Urinary bladder (tissue), 4 donors: ENCODE measurements around the gene CYP4F22. TPM values are rescaled to one million over a fixed set of nuclear protein-coding genes. Genes with fewer than 3 reads are reported as not detected.
A peak's percentile ranks its signal among the peaks of the same experiment; 100 is the strongest.

Experiments used
- DNase-seq: peaks from one replicate; pipeline ENCODE4 v3.0.0-alpha.2; 2015; ENCODE audit errors: extremely low spot score
- H3K27ac ChIP-seq: one replicate; pipeline ENCODE4 v1.5.1; 2013; ENCODE audit warnings: low read depth, mild to moderate bottlenecking, moderate library complexity
- H3K36me3 ChIP-seq: one replicate; pipeline ENCODE4 v1.6.1; 2013; ENCODE audit warnings: mild to moderate bottlenecking, moderate library complexity; ENCODE audit not compliant: insufficient read depth
- H3K4me1 ChIP-seq: one replicate; pipeline ENCODE4 v1.6.1; 2013; ENCODE audit warnings: mild to moderate bottlenecking, moderate library complexity; ENCODE audit not compliant: insufficient read depth
- H3K4me3 ChIP-seq: one replicate; pipeline ENCODE4 v1.5.1; 2013; ENCODE audit warnings: low read depth, low read length
- WGBS: extraction: QIAGEN DNeasy Blood & Tissue Kit; methylation state at CpG from one replicate; pipeline ENCODE4 v1.1.7; 2013; 5-methylcytosine and 5-hydroxymethylcytosine counted together
- polyA plus RNA-seq: library from polyadenylated mRNA; stranded (reverse); fragments of 200-250 nt; gene quantifications from one replicate; pipeline ENCODE4 v1.2.3, GENCODE V29; 2013
- total RNA-seq: library from RNA; depleted of rRNA; stranded (reverse); fragments of >200 nt; gene quantifications from one replicate; pipeline ENCODE4 v1.2.3, GENCODE V29; 2014
- donor health status: healthy with polysubstance abuse.
- donor health status: healthy.

The CYP4F22 gene
- total and polyA plus RNA-seq, 2 donors: 2.4 to 2.6 TPM

DNA sequence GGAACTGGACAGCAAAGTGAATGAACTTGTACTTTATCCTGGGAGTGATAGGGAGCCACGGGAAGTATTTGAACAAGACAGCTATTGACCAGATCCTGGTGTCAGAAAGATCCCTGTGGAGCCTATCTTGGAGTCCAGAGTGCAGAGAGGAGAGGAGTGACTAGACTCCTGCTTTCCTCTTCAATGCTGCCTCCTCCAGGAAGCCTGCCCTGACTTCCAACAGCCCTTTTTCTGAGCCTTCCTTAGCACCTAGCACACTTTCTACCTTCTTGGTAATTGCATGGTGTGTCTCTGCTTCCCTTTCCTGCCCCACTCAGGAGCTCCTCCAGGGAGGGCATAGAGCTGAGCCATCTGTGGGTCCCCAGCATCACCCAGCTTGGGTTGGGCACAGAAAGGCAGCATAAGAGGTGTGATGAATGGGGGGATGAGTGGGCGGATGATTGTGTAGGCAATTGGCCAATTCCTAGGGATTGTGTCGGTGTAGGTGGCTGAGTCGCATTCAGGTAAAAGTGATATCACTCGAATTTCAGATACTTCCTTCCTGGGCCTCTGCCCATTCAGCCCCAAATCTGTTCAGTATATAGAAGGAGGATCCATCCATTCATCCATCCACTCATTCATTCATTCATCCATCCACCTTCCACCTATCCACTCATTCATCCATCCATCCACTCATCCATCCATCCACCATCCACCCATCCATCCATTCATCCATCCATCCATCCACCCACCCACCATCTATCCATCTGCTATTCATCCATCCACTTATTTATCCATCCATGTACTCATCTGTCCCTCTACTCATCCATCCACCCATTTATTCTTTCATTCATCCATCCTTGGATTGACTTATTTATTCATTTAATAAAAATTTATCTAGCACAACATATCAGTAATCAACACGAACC, 26.9 kb downstream of the CYP4F22 start:
- H3K4me1 ChIP-seq: no peaks in the 10 kb centered on the region
- H3K36me3 ChIP-seq: no peaks in the 10 kb centered on the region
- 64% methylated on average over 6 of the region's 6 CpGs for WGBS
- no peak overlapping the region for H3K4me3 ChIP-seq
- DNase-seq: no peak
- no peak overlapping the region for H3K27ac ChIP-seq

DNA sequence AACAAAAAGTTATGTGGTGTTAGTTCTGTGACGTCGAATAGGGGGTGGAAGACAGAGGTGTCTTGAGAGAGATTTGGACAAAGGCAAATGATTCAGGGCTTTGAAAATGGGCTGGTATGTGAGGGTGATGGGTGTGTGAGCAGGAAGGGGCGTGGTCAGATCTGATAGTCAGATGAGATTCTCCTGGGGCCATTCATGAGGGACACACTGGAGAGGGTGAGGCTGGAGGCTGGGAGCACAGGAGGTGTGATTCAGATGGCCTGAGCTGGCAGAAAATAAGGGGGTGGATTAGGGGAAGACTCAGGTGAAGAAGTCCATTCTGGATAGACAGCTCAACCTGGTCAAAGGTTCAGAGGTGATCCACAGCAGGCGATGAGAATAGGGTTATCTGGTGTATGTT, 28.0 kb downstream of the CYP4F22 start:
- WGBS: 59% methylated on average over 4 of the region's 4 CpGs
- Histone ChIP-seq H3K4me1 (no peaks in the 10 kb centered on the region), H3K4me3 (no peak overlapping the region), H3K27ac (no peak overlapping the region), H3K36me3 (no peaks in the 10 kb centered on the region)
- DNase-seq: no peak

DNA sequence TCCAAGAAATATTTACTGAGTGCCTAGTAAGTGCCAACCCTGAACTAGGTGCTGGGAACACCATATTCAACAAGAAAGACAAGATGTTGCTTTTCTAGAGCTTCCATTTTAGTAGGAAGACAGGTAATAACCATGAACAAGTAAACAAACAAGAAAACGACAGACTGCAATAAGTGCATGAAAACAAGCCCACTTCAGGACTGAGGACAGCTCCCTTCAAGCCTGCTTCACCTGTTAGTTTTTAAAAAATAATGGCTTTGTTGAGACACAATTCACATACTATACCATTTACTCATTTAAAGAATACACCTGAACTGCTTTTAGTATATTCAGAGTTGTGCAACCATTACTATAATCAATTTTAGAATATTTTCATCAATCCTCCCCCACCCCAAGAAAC, 30.4 kb downstream of the CYP4F22 start:
- Histone ChIP-seq H3K27ac (no peak overlapping the region), H3K36me3 (no peaks in the 10 kb centered on the region), H3K4me3 (no peak overlapping the region), H3K4me1 (no peaks in the 10 kb centered on the region)
- DNase-seq: no peak
- 40% methylated on average over 1 of the region's 1 CpG for WGBS

DNA sequence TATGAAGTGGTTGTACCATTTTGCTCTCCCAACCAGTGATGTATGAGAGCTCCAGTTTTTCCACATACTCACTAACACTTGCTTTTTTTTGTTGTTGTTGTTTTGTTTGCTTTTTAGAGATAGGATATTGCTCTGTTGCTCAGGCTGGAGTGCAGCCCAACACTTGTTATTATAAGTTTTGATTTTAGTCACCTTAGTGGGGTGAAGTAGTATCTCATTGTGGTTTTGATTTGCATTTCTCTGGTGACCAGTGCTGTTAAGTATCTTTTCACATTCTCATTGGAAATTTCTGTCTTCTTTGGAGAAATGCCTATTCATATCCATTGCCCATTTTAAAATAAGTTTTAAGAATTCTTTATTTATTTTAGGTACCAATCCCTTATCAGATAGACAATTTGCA, 31.3 kb downstream of the CYP4F22 start:
- Histone ChIP-seq H3K27ac (no peak overlapping the region), H3K36me3 (no peaks in the 10 kb centered on the region), H3K4me1 (no peaks in the 10 kb centered on the region), H3K4me3 (no peak overlapping the region)
- DNase-seq: no peak

DNA sequence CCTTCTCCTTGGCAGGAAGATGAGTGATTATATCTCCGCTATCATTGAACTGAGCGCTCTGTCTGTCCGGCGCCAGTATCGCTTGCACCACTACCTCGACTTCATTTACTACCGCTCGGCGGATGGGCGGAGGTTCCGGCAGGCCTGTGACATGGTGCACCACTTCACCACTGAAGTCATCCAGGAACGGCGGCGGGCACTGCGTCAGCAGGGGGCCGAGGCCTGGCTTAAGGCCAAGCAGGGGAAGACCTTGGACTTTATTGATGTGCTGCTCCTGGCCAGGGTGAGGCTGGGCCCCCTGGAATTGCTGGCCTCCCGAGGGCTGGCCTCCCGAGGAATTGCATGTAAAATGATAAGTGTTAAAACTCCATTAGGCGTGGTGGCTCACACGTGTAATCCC, 32.1 kb downstream of the CYP4F22 start:
- WGBS: 88% methylated on average over 19 of the region's 20 CpGs
- Histone ChIP-seq H3K4me1 (no peaks in the 10 kb centered on the region), H3K36me3 (no peaks in the 10 kb centered on the region), H3K4me3 (no peak overlapping the region), H3K27ac (no peak overlapping the region)
- DNase-seq: no peak

DNA sequence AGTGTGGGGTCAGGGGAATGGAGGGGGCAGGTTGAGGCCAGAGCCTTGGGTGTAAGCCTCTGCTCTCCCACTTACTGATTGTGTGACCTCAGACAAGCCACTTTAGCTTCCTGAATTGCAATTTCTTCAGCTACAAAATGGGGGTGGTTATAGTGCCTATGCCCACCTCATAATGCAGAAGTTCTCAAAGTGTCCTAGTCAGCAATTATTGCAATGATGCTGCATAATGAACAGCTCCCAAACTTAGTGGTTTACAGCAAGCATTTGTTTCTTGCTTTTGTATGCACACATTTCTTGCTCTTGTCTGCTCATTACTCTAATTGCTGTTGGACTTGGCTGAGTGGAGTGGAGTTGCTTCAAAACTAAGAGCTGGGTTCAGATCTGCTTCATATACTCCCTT, 36.0 kb downstream of the CYP4F22 start:
- H3K36me3 ChIP-seq: no peaks in the 10 kb centered on the region
- H3K27ac ChIP-seq: no peak overlapping the region
- no peak for DNase-seq
- H3K4me1 ChIP-seq: no peaks in the 10 kb centered on the region
- no peak overlapping the region for H3K4me3 ChIP-seq

DNA sequence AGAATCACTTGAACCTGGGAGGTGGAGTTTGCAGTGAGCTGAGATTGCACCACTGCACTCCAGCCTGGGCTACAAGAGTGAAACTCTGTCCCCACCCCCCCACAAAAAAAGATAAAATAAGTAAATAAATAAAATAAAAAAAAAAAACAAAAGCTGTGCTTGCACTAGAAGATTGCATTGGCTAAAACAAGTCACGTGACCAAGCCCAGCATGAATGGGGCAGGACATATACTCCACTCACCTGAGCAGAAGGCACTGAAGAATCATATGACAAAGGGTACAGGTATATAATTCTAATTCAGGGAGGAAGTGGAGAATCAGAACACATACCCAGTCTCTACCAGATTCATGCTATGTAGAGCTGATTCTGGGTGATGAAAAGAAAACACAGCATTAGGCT, 36.6 kb downstream of the CYP4F22 start:
- Histone ChIP-seq H3K36me3 (no peaks in the 10 kb centered on the region), H3K4me3 (no peak overlapping the region), H3K4me1 (no peaks in the 10 kb centered on the region), H3K27ac (no peak overlapping the region)
- no peak for DNase-seq
- WGBS: 95% methylated on average over 1 of the region's 1 CpG

DNA sequence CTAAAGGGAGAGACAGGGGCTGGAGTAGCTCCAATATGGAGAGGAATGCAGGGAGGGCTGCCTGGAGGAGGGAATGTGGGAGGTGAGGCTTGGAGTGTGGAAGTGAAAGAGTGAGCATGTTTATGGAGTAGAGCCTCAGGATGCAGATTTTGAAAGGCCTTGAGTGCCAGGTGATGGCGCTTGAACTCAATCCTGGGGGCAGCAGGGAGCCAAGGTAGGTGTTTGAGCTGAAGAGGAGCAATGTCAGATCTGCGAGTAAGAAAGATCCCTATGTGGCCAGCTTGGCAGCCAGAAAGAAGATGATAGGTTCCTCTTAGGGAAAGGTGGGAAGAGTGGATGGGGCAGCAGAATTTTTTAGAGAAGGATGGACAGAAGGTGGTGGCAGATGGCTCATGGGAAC, 40.3 kb downstream of the CYP4F22 start:
- Histone ChIP-seq H3K4me3 (no peak overlapping the region), H3K36me3 (no peaks in the 10 kb centered on the region), H3K27ac (no peak overlapping the region), H3K4me1 (no peaks in the 10 kb centered on the region)
- 86% methylated on average over 2 of the region's 2 CpGs for WGBS
- no peak for DNase-seq

DNA sequence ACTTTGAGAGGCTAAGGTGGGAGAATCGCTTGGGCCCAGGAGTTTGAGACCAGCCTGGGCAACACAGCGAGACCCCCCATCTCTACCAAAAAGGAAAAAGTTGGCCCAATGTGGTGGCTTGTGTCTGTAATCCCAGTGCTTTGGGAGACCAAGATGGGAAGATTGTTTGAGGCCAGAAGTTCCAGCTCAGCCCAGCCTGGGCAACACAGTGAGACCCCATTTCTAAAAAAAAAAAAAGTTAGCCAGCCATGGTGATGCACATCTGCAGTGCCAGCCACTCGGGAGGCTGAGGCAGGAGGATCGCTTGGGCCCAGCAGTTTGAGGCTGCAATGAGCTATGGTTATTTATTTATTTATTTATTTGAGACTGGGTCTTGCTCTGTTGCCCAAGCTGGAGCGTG, 41.3 kb downstream of the CYP4F22 start:
- H3K36me3 ChIP-seq: no peaks in the 10 kb centered on the region
- DNase-seq: no peak
- H3K4me3 ChIP-seq: no peak overlapping the region
- H3K4me1 ChIP-seq: no peaks in the 10 kb centered on the region
- 91% methylated on average over 5 of the region's 5 CpGs for WGBS
- no peak overlapping the region for H3K27ac ChIP-seq

DNA sequence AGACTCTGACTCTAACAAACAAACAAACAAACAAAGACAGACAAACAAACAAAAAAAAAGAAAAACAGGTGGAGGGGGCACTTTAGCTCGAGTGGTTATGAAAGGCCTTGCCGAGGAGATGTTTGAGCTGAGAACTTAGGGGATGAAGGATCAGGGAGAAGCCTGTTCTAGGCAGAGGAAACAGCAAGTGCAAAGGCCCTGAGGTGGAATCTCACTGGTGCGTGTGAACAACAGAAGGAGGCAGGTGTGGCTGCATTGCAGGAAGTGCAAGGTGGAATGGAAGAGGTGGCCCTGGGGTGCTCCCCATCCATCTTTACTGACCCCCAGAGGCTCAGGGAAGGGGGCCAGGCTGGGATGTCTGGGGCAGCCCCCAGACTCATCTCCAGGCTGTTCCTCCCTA, 41.9 kb downstream of the CYP4F22 start:
- Histone ChIP-seq H3K27ac (no peak overlapping the region), H3K36me3 (no peaks in the 10 kb centered on the region), H3K4me1 (no peaks in the 10 kb centered on the region), H3K4me3 (no peak overlapping the region)
- WGBS: 82% methylated on average over 3 of the region's 3 CpGs
- DNase-seq: no peak

DNA sequence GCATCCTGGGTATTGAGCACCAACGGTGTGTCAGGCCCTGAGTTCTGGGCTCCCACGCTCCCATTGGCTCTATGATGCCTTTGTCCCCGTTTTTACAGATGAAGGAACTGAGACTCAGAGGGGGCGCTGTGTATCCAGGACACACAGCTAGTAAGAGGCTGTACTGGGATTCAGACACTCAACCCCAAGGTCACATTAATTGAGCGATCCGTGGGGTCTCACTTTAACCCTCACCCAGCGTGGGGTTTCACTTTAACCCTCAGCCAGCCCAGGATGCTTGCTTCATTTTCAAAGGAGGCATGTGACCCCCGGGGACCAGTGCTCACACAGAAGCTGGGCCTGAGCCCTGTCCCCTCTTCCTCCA, 42.6 kb downstream of the CYP4F22 start:
- no peak for DNase-seq
- H3K4me3 ChIP-seq: peak overlapping the region; percentile 28
- H3K4me1 ChIP-seq: no peaks in the 10 kb centered on the region
- 7% methylated on average over 8 of the region's 8 CpGs for WGBS
- no peaks in the 10 kb centered on the region for H3K36me3 ChIP-seq
- no peak overlapping the region for H3K27ac ChIP-seq

DNA sequence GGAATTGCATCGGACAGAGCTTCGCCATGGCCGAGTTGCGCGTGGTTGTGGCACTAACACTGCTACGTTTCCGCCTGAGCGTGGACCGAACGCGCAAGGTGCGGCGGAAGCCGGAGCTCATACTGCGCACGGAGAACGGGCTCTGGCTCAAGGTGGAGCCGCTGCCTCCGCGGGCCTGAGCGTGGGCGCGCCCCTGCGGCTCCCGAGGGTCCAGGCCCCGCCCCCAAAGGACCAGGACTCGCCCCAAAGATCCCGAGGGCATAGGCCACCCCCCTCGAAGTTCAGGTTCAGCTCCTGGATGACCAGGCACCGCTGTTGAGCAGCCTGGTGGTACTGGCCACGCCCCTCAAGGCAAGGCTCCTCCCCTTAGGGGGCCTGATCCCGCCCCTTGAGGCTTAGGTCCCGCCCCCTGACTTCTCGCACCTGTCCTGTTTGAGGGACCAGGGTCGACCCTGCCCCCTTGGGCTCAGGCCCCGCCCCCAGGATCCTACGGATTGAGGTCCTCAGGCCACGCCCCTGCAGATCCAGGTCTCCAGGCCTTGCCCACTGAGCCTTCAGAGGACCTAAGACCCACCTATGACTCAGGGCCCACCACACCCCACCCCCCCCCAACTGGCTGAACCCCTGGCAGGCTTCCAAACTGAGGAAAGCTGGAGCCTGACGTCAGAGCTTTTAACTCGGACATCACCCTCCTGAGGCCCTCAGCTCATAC, 43.1 kb downstream of the CYP4F22 start:
- H3K4me3 ChIP-seq: peak overlapping the region; percentile 28

DNA sequence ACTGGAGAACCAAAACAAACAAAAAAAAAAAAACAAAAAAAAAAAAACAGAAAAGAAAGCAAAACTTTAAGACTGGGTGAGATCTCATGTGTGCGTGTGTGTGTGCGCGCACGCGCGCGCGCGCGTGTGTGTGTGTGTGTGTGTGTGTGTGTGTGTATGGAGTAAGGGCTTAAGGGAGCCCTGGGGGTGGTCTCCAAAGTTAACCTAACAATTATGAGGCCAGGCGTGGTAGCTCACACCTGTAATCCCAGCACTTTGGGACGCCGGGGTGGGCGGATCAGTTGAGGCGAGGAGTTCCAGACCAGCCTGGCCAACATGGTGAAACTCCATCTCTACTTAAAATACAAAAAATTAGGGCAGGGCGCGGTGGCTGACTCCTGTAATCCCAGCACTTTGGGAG, 46.7 kb downstream of the CYP4F22 start:
- no peaks in the 10 kb centered on the region for H3K36me3 ChIP-seq
- DNase-seq: no peak
- H3K4me3 ChIP-seq: no peak overlapping the region
- 45% methylated on average over 17 of the region's 17 CpGs for WGBS
- no peaks in the 10 kb centered on the region for H3K4me1 ChIP-seq
- no peak overlapping the region for H3K27ac ChIP-seq

More for the DNA sequence above, 43.1 kb downstream of the CYP4F22 start:
- no peaks in the 10 kb centered on the region for H3K4me1 ChIP-seq
- WGBS: 5% methylated on average over 40 of the region's 40 CpGs
- DNase-seq: no peak
- H3K36me3 ChIP-seq: no peaks in the 10 kb centered on the region
- H3K27ac ChIP-seq: no peak overlapping the region
